HG03095 (cell line): Measurements from ENCODE around the gene TBX19.

Source experiments
- ATAC-seq: cut with Tn5 transposase; IDR thresholded peaks from one replicate; pipeline ENCODE4 v1.9.1; 2021; ENCODE audit warnings: moderate library complexity; ENCODE audit not compliant: unreplicated experiment

TBX19 gene

DNA sequence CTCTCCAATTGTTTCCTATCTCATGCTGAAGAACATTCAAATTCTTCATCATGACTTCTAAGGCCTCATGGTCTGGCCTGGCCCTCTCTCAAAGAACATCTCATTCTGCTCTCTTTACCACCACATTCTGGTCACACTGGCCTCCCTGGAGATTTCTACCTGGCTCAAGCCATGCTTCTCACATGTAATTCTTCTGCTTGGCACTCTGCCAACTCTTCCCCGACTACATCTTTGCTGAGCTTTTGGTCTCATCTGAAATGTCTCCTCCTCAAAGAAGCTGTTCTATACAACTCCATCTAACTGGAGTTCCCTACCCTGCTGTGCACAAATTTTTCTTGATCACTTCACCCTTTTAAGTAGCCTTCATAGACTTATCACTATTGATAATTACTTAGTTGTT, 1.4 kb upstream of the TBX19 start:
- ATAC-seq, result no peak

DNA sequence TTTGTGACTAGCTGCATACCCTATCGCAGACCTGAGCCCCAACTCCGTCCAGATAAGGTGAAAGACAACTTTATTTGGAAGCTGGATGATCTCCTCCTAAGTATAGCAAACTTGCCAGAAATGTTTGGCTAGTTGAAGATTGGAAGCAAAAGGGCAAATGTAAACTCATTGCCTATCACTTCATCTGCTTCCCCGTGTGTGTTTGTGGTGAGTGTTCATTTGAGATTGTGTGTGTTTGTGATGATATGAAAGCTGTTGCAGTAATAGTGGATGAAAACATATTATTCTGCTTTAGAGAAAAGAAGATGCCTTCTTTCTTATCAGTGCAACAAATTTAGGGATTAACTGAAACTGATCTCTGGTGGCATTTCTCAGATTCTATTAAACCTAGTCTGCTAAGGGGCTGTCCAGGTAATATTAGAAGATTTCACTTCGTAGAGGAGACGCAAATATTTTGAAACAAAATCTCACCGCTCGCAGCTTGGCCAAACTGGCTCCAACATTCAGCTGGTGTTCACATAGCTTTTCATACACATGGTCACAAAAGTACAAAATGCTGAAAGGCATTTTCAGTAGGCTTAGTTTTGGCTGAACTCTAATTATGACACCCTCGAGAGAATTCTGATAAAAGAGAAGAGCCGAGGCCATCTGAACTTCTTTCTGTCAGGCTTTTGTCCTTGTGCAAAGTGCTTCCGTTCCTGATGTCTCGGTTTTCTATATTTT, 1.1 kb downstream of the TBX19 start:
- no peak for ATAC-seq

DNA sequence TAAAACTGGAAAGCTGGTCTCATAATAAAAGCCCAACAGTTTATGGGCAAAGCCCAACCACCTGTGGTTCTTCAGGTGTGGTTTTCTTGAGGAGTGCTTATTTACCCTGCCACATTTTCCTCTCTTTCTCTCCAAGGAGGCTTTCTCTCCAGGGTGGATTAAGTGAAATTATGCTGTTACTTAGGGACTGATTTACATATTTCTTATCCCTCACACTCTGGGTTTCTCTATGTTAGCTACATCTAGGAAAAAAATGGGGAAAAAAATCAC, 4.8 kb downstream of the TBX19 start:
- no peak for ATAC-seq

DNA sequence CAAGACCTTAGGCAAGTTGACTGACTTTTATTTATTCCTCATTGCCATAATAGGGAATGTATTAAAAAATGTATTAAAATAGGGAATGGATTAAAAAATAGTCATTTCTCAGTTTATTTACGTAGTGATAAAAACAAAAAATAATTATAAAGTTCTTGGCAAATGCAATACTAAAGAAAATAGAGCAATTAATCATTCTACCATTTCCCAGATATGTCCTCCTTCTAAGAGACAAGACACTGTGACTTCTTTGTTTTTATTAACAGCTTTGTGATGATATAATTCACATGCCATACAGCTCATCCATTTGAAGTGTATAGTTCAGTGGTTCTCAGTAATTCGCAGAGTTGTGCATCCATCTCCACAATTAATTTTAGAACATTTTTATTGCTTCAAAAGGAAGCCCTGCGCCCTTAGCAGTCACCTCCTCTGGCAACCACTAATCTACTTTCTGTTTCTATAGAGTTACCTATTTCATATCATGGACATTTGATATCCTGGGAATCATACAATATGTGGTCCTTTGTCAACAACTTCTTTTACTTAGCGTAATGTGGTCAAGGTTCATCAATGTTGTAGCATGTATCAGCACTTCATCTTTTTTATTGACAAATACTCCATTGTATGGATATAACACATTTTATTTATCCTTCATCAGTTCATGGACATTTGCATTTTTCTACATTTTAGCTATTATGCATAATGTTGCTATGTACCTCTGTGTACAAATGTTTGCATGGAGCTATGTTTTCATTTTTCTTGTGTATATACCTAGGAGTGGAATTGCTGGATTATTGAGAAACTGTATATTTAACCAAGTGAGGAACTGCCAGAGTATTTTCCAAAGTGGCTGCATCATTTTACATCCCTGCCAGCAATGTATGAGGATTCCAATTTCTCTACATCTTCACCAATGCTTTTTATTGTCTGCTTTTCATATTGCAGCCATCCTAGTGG, 5.6 kb downstream of the TBX19 start:
- no peak for ATAC-seq

DNA sequence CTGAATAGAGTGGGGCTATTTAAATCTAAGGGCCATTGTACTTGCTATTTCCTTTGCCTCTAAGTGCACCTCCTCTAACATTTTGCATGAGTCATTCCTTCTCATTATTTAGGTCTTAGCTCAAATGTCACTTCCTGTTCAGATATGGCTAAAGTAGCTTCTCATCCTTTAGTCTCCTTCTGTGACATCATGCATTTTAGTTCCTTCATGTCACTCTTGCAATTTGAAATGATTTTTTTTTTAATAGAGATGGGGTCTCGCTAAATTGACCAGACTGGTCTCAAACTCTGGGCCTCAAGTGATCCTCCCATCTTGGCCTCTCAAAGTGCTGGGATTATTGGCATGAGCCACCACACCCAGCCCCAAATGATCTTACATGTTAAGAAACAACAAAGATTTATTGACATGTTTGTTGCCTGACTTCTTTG, 6.6 kb downstream of the TBX19 start:
- no peak for ATAC-seq

DNA sequence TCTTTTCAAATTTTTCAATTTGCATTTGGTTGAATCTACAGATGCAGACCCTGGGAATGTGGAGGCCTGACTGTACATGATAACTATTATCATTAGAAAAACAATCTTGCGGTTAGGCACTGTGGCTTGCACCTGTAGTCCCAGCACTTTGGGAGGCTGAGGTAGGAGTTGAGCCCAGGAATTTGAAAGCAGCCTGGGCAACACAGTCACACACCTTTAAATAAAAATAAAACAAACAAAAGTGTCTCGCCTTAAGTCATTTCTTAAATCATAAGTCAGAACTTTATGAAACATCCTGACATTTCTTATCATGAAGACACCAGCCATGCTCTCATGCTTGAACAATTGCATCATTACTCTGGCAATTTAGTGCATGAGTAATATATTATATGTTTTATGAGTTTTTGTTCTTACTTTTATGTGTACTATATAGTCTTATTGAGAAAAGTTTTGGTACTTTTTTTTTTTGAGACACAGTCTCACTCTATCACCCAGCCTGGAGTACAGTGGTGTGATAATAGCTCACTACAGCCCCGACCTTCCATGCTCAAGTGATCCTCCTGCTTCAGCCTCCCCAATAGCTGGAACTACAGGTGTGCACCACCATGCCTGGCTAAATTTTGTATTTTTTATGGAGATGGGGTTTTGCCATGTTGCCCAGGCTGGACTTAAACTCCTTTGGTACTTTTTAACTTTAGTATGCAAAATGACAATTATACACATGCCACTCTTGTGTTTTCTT, 7.8 kb downstream of the TBX19 start:
- ATAC-seq, result no peak

DNA sequence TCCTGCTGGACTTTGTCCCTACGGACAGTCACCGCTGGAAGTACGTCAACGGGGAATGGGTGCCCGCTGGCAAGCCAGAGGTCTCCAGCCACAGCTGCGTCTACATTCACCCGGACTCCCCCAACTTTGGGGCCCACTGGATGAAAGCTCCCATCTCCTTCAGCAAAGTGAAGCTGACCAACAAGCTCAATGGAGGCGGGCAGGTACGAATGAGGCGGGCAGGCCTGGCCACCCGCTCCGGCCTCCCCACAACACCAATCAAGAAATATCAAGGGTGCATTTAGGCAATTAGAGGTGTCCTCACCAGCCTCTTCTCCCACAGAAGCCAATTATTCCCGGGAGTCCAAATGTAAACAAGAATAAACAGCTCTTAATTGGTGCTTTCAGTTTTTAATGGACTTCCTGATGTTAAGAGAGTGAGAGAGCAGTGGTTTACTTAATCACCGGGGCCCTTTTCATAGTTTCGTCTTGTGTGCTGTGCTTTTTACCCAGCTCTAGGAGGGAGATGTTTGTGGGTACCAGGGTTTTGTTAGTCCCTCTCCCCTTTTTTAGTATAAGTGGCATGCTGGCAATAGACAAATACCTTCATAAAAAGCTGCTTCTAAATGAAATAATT, 10.7 kb downstream of the TBX19 start:
- no peak for ATAC-seq

DNA sequence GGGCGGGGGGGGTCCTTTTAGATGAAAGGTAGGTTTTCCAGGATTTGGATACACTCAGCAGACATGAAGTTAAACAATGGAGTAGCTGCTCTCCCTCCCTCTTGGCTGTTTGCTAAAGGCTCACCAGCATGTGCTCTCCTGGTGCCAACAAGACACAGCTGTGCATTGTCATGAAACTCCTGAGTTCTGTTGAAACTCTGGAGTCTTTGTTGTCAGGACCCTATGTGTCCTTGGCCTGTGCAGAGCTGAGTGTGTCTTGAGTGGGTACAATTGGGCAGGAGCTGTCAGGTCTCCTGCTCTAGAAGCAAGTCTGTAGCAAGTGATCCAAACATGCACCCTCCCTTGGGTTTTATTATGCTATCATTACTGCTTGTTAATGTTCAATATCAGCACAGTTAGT, 12.7 kb downstream of the TBX19 start:
- ATAC-seq, result no peak

DNA sequence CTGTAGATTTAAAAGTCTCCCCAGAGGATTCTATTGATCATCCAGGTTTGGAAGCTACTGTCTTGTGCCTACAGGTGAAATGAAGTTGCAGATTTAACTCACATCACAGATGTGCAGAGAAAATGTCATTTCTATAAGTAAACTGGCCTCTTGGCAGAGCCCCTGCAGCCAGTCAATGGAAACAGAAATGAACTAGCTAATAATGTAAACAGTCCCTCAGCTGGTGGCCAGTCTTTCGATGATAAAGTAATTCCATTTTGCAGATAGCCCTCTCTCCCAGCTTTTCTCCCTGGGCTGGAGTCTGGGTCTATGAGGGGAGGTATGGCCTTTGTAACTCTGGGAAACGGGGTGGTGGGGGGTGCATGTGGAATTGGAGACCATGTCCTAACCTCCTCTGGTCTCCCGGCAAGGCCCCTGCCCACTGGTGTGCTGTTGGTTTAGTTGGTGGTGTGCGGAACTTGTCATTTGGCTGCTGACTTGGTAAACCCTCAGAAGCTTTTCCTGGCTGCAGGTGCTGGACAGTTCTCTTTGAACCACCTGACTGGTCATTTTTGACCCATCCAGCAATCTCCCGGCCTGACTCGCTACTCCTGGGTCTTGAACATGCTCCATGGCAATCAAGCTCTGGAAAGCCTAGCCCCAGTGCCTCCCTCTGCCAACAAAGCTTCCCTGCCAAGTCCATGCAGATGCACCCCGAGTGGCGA, 14.9 kb downstream of the TBX19 start:
- no peak for ATAC-seq

DNA sequence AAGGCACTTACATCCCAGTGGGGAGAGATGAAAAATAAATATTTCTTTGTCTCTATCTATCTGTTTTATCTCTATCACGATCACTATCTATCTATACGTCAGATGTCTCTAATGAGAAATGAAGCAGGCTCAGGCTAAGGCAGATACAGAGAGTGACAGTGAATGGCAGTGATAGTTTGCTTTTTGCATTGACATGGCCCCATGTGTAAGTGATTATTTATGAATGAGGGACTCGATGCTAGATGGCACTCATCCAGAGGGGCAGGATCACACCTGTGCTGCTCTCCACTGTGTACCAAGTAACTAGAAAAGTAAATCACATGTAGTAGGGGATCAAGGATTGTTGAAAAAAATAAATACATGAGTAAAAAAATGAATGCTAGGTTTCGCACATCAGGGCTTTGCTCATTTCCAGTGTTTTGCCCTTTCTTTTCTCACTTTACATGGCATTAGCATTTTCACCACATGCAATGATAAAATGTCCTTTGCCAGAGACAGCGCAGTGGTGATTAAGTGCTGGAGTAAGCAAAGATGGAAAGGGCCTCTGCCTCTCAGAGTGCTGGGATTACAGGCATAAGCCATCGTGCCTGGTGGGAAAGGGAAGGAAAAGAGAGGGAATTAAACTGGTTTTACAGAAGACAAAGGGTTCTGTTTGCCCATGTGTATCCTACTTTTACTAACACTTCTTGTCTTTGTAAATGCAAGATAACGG, 16.5 kb downstream of the TBX19 start:
- no peak for ATAC-seq

DNA sequence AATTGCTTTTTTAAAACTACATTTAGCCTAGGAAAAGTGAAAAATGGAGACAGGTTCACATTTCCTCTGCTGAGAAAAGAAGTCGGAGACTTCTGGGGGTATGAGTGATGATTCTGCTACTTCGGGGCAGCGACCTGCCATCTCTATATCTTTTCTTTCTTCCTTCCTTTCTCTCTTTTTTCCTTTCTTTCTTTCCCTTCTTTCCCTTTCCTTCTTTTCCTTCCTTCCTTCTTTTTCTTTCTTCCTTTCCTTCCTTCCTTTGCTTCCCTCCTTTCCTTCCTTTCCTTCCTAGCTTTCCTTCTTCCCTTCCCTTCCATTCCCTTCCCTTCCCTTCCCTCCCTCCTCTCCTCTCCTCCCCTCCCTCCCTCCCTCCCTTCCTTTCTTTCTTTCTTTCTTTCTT, 17.8 kb downstream of the TBX19 start:
- ATAC-seq, result no peak

DNA sequence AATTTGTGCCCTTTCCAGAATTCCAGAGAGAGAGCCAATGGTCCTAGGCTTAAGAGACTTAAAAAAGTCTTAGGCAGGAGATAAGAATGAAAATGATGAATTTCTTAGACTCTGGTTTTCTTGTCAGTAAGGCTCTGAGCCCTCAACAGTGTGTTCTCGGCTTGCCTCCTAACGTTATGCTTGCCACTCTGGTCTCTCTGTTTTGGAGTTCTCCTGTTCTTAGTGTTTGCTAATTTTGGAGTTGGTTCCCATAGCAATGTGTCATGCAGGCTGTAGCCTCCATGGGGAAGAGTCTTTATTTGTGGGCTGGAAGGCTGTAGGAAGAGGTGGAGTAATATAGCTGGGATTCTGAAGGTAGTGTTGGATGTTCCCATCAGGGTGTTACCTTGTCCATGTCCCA, 19.9 kb downstream of the TBX19 start:
- ATAC-seq, result no peak

DNA sequence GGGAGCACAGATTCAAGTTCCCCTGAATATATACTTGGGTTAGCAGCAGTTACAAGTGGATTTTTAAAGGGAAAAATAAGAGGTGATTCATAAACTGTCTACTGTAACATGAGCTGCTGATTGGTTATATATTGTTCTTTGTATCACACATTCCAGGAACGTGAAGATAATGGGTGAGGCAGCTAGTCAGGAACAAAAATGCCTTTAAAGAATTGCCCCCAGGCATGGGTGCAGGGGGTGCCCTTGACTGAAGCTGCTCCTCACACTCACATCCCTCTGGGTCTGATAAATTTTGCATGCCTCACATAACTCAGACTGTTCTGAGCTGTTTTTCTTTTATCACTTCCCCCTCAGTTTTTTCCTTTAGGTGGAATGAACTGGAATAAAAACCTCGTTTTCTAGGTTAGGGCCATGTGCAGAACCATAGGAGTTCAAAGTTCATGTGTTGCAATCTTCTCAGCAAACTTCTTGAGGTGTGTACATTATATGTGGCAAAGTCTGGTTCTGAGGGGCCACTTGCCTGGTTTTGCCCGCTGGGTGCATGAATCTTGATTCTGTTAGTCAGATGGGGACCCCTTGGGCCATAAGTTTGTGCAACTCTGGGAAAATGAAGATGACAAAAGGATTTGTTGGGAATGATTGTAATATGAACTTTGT, 21.1 kb downstream of the TBX19 start:
- no peak for ATAC-seq

DNA sequence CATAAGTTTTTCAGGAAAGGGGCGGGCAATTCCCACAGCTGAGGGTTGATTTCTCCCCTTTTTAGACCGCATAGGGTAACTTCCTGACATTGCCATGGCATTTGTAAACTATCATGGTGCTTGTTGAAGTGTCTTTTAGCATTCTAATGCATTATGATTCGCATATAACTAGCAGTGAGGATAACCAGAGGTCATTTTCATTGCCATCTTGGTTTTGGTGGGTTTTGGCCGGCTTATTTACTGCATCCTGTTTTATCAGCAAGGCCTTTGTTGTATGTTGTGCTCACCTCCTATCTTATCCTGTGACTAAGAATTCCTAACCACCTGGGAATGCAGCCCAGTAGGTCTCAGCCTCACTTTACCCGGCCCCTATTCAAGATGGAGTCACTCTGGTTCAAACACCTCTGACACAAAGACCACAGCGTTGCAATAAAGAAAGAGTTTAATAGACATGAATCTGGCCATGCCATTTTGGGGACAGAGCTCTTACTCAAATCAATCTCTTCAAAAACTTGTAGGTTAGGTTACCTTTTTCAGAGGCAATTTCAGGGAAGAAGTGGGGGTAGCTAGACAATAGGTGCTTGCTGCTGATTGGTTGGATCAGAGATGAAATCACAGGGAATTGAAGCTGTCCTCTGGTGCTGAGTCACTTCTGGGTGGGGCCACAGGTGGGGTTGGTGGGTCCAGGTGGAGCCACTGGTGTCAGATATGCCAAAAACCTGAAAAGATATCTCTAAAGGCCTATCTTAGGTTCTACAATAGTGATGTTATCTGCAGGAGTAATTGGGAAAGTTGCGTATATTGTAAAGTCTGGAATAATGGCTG, 23.3 kb downstream of the TBX19 start:
- no peak for ATAC-seq

DNA sequence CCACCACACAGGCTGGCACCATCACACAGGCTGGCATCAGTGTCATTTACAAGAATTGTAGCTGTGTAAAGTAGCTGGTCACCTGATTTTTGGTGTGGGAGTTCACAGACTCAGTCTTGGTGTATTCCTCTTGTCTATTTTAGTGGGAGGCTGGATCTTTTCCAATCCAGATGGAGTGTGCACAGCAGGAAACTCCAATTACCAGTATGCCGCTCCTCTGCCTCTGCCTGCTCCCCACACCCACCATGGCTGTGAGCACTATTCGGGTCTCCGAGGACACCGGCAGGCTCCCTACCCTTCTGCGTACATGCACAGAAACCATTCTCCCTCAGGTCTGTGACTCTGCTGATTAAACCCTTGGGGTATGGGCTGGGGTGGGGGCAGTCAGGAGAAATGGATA, 24.2 kb downstream of the TBX19 start:
- no peak for ATAC-seq

DNA sequence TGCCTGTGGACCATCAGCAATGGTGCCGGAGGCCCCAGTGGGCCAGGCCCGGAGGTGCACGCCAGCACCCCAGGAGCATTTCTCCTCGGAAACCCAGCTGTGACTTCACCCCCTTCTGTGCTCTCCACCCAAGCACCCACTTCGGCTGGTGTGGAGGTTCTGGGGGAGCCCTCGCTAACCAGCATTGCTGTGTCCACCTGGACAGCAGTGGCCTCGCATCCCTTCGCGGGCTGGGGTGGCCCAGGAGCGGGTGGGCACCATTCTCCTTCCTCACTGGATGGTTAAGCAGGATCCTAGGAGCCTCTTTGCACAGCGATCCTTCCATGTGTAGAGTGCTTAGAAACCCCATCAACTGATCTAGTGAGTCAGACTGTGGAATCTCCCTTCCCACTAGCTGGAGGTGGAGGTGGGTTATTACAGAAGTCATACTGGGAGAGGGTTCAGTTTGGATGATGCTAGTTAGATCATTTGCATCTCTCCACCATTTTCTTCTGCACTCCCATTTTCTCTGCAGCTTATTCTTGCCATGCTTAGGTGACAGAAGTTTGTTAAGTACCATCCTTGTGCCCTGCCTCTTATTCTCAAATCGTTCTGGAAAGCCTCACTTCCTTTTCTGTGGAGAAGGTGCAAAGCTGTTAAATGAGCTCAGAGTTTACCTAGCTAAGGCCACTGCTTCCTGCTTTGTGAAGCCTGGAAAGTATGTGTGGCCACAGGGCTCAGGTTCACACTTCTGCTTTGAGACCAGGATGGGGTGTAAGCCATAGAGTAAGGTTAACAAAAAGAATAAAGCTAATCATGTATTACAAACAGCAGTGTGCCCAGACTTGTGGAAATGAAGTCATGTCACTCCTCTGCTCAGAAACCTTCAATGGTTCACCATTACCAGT, 32.3 kb downstream of the TBX19 start:
- ATAC-seq, result no peak

DNA sequence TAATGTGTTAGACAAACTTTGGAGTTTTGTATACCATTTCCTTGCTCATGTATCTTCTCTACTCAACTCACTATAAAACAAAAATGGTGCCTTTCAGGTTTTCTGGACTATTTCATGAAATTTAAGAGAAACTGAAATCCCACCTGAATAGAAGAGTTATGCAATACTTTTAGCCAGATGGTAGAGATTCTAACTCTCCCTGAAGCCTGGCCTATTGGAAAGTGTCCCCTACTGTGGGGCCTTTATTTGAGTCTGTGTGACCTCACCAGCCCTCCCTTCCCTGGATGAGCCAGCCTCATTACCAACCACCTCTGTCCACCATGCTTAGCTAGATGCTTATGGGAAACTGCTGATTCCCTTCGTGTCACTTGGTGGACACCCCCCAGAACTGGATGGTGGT, 35.5 kb downstream of the TBX19 start:
- ATAC-seq, result no peak

DNA sequence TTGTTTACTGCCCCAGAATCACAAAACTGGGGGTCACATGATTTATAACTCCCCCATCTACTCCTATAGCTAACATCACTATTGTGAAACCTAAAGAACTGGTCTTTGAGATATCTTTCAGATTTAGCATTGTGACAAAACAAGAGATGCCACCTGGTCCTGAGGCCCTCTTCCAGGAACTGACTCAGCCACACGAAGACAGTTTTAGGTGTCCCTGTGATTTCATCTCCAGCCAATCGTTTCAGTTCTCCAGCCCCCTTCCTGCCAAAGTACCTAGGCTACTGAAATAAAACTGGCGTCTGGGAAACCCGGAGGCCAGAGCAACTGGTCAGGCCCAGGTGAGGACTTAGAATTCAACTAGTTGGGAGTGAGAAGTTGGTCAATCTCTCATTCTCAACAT, 36.6 kb downstream of the TBX19 start:
- ATAC-seq, result no peak
